ENCODE results near the gene CES5A. TPM values are rescaled to one million over a fixed set of nuclear protein-coding genes. Genes with fewer than 3 reads are reported as not detected.
"Not testable (repeated sequence)": the region's sequence is repeated elsewhere in the genome, so short reads cannot be mapped to it uniquely, and the experiment has no call there.

The CES5A gene
- polyA plus RNA-seq, 2 of the 4 experiments (the other 2 are of a cell fraction) = not detected

- WGBS (ENCODE audit: missing lambda C conversion rate) = 58% methylated on average over 10 of the region's 10 CpGs
- FAIRE-seq = no peak
- H3K27ac ChIP-seq = no peak overlapping the region
- no peaks in the 10 kb centered on the region for H3K9me3 ChIP-seq
- POLR2A ChIA-PET = no interaction called here
- no peaks in the 10 kb centered on the region for H3K4me1 ChIP-seq
- TF ChIP-seq CHD2 (IDR thresholded peaks at IDR 0.05; ENCODE audit: low read length, partially characterized antibody) (no peak), SREBF2 (IDR thresholded peaks at IDR 0.05) (no peak)
- TF ChIP-seq, protein P1, sequence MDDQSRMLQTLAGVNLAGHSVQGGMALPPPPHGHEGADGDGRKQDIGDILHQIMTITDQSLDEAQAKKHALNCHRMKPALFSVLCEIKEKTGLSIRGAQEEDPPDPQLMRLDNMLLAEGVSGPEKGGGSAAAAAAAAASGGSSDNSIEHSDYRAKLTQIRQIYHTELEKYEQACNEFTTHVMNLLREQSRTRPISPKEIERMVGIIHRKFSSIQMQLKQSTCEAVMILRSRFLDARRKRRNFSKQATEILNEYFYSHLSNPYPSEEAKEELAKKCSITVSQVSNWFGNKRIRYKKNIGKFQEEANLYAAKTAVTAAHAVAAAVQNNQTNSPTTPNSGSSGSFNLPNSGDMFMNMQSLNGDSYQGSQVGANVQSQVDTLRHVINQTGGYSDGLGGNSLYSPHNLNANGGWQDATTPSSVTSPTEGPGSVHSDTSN (IDR thresholded peaks at IDR 0.05) = no peak
- CTCF ChIA-PET = interaction anchor here (0.7 kb wide), 1 partner anchor 447 kb away, joined by 3 read pairs; no protein-coding TSS in a partner anchor
- no peak for ATAC-seq
- no peak overlapping the region for H3K4me2 ChIP-seq
- no peak for DNase-seq (ENCODE audit: low read depth in 1 of 2, low spot score in 1 of 2)
- H3K4me3 ChIP-seq = no peak overlapping the region
Measured at GRCh38 chr16:55871411-55872038, 3.6 kb downstream of the CES5A start.

DNA sequence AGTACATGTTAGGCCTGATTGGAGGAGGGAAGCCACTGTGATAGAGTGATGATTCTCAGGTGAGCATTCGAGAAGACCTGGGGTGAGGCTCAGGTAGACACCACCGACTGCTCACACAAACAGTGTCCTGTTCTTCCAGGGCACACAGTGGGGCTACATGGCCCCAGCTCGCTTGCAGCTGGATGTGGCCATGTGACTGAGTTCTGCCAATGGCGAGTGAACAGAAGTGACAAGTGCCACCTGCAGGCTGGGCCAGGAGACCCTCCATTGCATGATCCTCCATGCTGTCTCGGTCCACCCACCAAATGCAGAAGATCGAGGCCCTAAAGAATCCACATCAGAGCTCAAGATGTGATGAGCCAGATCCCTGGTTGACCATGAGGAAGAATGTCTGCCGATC lies 6.2 kb downstream of the CES5A start:
- H3K4me2 ChIP-seq = no peak overlapping the region
- TF ChIP-seq, protein P2, sequence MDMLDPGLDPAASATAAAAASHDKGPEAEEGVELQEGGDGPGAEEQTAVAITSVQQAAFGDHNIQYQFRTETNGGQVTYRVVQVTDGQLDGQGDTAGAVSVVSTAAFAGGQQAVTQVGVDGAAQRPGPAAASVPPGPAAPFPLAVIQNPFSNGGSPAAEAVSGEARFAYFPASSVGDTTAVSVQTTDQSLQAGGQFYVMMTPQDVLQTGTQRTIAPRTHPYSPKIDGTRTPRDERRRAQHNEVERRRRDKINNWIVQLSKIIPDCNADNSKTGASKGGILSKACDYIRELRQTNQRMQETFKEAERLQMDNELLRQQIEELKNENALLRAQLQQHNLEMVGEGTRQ (IDR thresholded peaks at IDR 0.05) = no peak
- H3K27ac ChIP-seq = no peak overlapping the region
- ChIA-PET CTCF (no interaction called here), POLR2A (no interaction called here)
- H3K4me1 ChIP-seq = no peaks in the 10 kb centered on the region
- DNase-seq (ENCODE audit: low read depth in 1 of 2, low spot score in 1 of 2) = no peak
- no peaks in the 10 kb centered on the region for H3K9me3 ChIP-seq
- no peak for ATAC-seq
- WGBS (ENCODE audit: missing lambda C conversion rate) = 50% methylated on average over 7 of the region's 7 CpGs
- H3K4me3 ChIP-seq = no peak overlapping the region
- no peak for FAIRE-seq

DNA sequence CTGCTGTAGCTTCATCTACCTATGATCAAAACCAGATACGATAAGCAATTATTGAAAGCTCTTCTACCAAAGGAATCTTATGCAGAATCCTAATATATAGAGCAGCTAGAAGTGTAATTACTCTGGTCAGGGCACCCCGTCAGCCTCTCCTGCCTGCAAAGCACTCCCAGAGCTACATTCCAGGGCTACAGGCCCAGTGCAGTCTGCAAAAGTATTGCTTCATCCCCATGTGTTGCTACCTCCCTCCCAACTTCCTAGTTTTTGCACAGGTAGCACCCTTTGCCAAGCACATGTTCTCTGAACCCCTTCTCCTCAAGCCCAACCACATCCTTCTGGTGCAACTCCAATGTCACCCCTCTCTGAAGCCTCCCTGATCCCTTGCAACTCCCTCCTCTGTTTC lies 7.0 kb downstream of the CES5A start:
- FAIRE-seq = no peak
- H3K4me2 ChIP-seq = no peak overlapping the region
- CTCF ChIA-PET = interaction anchor here (0.8 kb wide), 1 partner anchor 11 kb away, joined by 3 read pairs; no protein-coding TSS in a partner anchor
- POLR2A ChIA-PET = no interaction called here
- no peaks in the 10 kb centered on the region for H3K9me3 ChIP-seq
- no peak overlapping the region for H3K4me3 ChIP-seq
- TF ChIP-seq, protein P3, sequence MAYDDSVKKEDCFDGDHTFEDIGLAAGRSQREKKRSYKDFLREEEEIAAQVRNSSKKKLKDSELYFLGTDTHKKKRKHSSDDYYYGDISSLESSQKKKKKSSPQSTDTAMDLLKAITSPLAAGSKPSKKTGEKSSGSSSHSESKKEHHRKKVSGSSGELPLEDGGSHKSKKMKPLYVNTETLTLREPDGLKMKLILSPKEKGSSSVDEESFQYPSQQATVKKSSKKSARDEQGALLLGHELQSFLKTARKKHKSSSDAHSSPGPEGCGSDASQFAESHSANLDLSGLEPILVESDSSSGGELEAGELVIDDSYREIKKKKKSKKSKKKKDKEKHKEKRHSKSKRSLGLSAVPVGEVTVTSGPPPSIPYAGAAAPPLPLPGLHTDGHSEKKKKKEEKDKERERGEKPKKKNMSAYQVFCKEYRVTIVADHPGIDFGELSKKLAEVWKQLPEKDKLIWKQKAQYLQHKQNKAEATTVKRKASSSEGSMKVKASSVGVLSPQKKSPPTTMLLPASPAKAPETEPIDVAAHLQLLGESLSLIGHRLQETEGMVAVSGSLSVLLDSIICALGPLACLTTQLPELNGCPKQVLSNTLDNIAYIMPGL (CRISPR knock-in tag; IDR thresholded peaks at IDR 0.05; ENCODE audit: borderline replicate concordance) = no peak
- TF ChIP-seq, protein P4, sequence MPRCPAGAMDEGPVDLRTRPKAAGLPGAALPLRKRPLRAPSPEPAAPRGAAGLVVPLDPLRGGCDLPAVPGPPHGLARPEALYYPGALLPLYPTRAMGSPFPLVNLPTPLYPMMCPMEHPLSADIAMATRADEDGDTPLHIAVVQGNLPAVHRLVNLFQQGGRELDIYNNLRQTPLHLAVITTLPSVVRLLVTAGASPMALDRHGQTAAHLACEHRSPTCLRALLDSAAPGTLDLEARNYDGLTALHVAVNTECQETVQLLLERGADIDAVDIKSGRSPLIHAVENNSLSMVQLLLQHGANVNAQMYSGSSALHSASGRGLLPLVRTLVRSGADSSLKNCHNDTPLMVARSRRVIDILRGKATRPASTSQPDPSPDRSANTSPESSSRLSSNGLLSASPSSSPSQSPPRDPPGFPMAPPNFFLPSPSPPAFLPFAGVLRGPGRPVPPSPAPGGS (IDR thresholded peaks at IDR 0.05) = no peak
- TF ChIP-seq, protein P2 (IDR thresholded peaks at IDR 0.05) = no peak
- no peak for TF ChIP-seq CBX8 (IDR thresholded peaks at IDR 0.05)
- no peak for TF ChIP-seq CEBPB (IDR thresholded peaks at IDR 0.05)
- no peak for TF ChIP-seq GATA3 (IDR thresholded peaks at IDR 0.05; ENCODE audit: borderline replicate concordance)
- TF ChIP-seq RAD21 (conservative IDR thresholded peaks at IDR 0.05 in 1 of 2, IDR thresholded peaks at IDR 0.05 in 1 of 2) = no peak
- TF ChIP-seq HDAC2 (IDR thresholded peaks at IDR 0.05) = no peak
- no peaks in the 10 kb centered on the region for H3K4me1 ChIP-seq
- no peak overlapping the region for H3K27ac ChIP-seq
- no peak for DNase-seq (ENCODE audit: low read depth in 1 of 2, low spot score in 1 of 2)
- 48% methylated on average over 2 of the region's 2 CpGs for WGBS (ENCODE audit: missing lambda C conversion rate)
- no peak for ATAC-seq

DNA sequence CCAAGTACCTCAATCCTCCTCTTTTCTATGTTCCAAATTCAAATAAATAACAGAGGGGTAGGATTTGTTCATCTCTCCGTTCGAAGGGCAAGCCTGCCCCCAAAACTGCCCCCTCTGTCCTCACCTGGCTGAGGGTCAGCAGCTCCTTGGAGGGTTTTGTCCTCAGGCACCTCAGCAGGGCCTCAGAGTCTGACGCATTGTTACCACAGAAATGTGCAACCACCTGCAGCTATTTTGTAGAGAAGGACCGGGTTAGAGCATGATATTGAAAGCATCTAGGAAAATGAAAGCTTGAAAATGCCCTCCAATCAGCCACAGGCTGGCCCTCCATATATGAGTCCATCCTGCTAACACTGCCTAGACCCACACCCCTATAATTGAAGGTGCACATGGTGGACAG lies 13.9 kb downstream of the CES5A start:
- 42% methylated on average over 4 of the region's 4 CpGs for WGBS (ENCODE audit: missing lambda C conversion rate)
- TF ChIP-seq SREBF2 (IDR thresholded peaks at IDR 0.05) (no peak), NFE2L2 (conservative IDR thresholded peaks at IDR 0.05; ENCODE audit: low read length) (no peak), KDM1A (IDR thresholded peaks at IDR 0.05; ENCODE audit: low read depth) (no peak), FOSL2 (IDR thresholded peaks at IDR 0.05) (no peak), FOSL2 (CRISPR knock-in tag; IDR thresholded peaks at IDR 0.05) (no peak)
- TF ChIP-seq, protein P5, sequence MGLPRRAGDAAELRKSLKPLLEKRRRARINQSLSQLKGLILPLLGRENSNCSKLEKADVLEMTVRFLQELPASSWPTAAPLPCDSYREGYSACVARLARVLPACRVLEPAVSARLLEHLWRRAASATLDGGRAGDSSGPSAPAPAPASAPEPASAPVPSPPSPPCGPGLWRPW (IDR thresholded peaks at IDR 0.05) = no peak
- H3K4me3 ChIP-seq = no peak overlapping the region
- DNase-seq (ENCODE audit: low read depth in 1 of 2, low spot score in 1 of 2) (no peak), FAIRE-seq (no peak), ATAC-seq (no peak)
- no peaks in the 10 kb centered on the region for H3K4me1 ChIP-seq
- H3K4me2 ChIP-seq = no peak overlapping the region
- no peaks in the 10 kb centered on the region for H3K9me3 ChIP-seq
- POLR2A ChIA-PET = no interaction called here
- no peak overlapping the region for H3K27ac ChIP-seq
- CTCF ChIA-PET = interaction anchor here (1.2 kb wide), 1 partner anchor 397 kb away, joined by 4 read pairs; no protein-coding TSS in a partner anchor

DNA sequence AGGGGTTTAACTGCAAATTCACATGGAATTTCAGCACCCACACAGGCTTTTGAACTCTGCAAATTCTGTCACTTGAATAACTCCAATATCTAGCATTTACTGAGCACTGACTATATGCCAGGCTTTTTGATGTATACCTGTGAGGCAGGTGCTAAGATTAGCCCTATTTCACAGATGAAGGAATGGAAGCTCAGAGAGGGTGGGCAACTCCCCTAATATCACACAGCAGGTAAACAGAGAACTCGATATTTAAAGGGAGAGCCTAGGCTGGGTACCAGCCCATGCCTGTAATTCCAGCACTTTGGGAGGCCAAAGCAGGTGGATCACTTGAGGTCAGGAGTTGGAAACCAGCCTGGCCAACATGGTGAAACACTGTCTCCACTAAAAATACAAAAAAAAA lies 17.5 kb downstream of the CES5A start:
- H3K4me2 ChIP-seq; H3K27ac ChIP-seq; DNase-seq (ENCODE audit: low read depth in 1 of 2, low spot score in 1 of 2); POLR2A ChIA-PET; ATAC-seq; H3K4me3 ChIP-seq; H3K4me1 ChIP-seq; H3K9me3 ChIP-seq; FAIRE-seq: not testable (repeated sequence)
- CTCF ChIA-PET = interaction anchor here (0.6 to 1.6 kb wide), 4 partner anchors 10 to 160 kb away, joined by 3 read pairs; no protein-coding TSS in a partner anchor
- WGBS (ENCODE audit: missing lambda C conversion rate) = 8% methylated on average over 1 of the region's 1 CpG
